Middle frontal gyrus (tissue), 1 donor: ENCODE data around the gene RAD54L2.
A peak's percentile ranks its signal among the peaks of the same experiment; 100 is the strongest.
"Not testable (repeated sequence)": the region's sequence is repeated elsewhere in the genome, so short reads cannot be mapped to it uniquely, and the experiment has no call there.

ENCODE experiments used
- DNase-seq: peaks from one replicate; pipeline ENCODE4 v3.0.0-alpha.2; 2015; ENCODE audit warnings: low spot score; ENCODE audit errors: extremely low spot score

Gene RAD54L2

GRCh38 chr3:51544011-51544775, 5.7 kb downstream of the RAD54L2 start:
- no peak for DNase-seq

- DNase-seq: no peak
Measured at GRCh38 chr3:51547274-51547673, 8.8 kb downstream of the RAD54L2 start.

GRCh38 chr3:51549311-51549710, 10.8 kb downstream of the RAD54L2 start:
- DNase-seq: no peak

- DNase-seq: no peak
Measured at GRCh38 chr3:51550080-51550819, 11.7 kb downstream of the RAD54L2 start.

- DNase-seq: no peak
Measured at GRCh38 chr3:51557993-51558392, 19.5 kb downstream of the RAD54L2 start.

- DNase-seq: peak; percentile 65
Measured at GRCh38 chr3:51559411-51559888, 20.9 kb downstream of the RAD54L2 start.

GRCh38 chr3:51559961-51560360, 21.4 kb downstream of the RAD54L2 start:
- no peak for DNase-seq

GRCh38 chr3:51562403-51562802, 23.9 kb downstream of the RAD54L2 start:
- DNase-seq: not testable (repeated sequence)

GRCh38 chr3:51568036-51568435, 29.5 kb downstream of the RAD54L2 start:
- DNase-seq: no peak

- no peak for DNase-seq
Measured at GRCh38 chr3:51568996-51569395, 30.5 kb downstream of the RAD54L2 start.

GRCh38 chr3:51578238-51578637, 39.7 kb downstream of the RAD54L2 start:
- no peak for DNase-seq

GRCh38 chr3:51580418-51580817, 41.9 kb downstream of the RAD54L2 start:
- no peak for DNase-seq

- no peak for DNase-seq
Measured at GRCh38 chr3:51581524-51581923, 43.0 kb downstream of the RAD54L2 start.

GRCh38 chr3:51585197-51585596, 46.7 kb downstream of the RAD54L2 start:
- DNase-seq: no peak

- DNase-seq: no peak
Measured at GRCh38 chr3:51585871-51586270, 47.4 kb downstream of the RAD54L2 start.
